Endometrial microvascular endothelial cells (primary cell): Measurements from ENCODE around the gene IFNL4. TPM values are rescaled to one million over a fixed set of nuclear protein-coding genes. Genes with fewer than 3 reads are reported as not detected.
"Not testable (repeated sequence)": the region's sequence is repeated elsewhere in the genome, so short reads cannot be mapped to it uniquely, and the experiment has no call there.

Source experiments
- in situ Hi-C: cut with HindIII; loops from 2 replicates; pipeline ENCODE4 v1.10.0; 2017; ENCODE audit warnings: low sequenced_read_pairs, low pct_unique_long_range_greater_than_20kb; ENCODE audit errors: inconsistent ontology term
- total RNA-seq: library from RNA; depleted of rRNA; stranded (reverse); fragments of >200 nt; gene quantifications from one replicate; pipeline ENCODE4 v1.2.3, GENCODE V29; 2015; ENCODE audit errors: inconsistent ontology term

IFNL4 gene
- total RNA-seq, 1 donor from 2014 or later, result not detected

GRCh38 chr19:39236527-39236926, 12.1 kb downstream of the IFNL4 start:
- in situ Hi-C loops, result no loop called here

GRCh38 chr19:39232708-39233107, 15.9 kb downstream of the IFNL4 start:
- in situ Hi-C loops, result no loop called here

- in situ Hi-C loops, result no loop called here
These were observed 18.4 kb downstream of the IFNL4 start for GRCh38 chr19:39230096-39230764.

- in situ Hi-C loops, result no loop called here
These were observed 23.7 kb downstream of the IFNL4 start for GRCh38 chr19:39224910-39225309.

- in situ Hi-C loops, result no loop called here
These were observed 24.9 kb downstream of the IFNL4 start for GRCh38 chr19:39223703-39224279.

- in situ Hi-C loops, result not testable (repeated sequence)
These were observed 29.5 kb downstream of the IFNL4 start for GRCh38 chr19:39219108-39219507.

GRCh38 chr19:39218230-39219007, 30.2 kb downstream of the IFNL4 start:
- in situ Hi-C loops, result no loop called here

GRCh38 chr19:39217094-39217493, 31.6 kb downstream of the IFNL4 start:
- in situ Hi-C loops, result no loop called here

- in situ Hi-C loops, result not testable (repeated sequence)
These were observed 33.3 kb downstream of the IFNL4 start for GRCh38 chr19:39215323-39215722.

GRCh38 chr19:39212375-39212742, 36.3 kb downstream of the IFNL4 start:
- in situ Hi-C loops, result no loop called here

- in situ Hi-C loops, result no loop called here
These were observed 36.8 kb downstream of the IFNL4 start for GRCh38 chr19:39211731-39212374.

GRCh38 chr19:39209196-39209595, 39.5 kb downstream of the IFNL4 start:
- in situ Hi-C loops, result no loop called here

GRCh38 chr19:39208175-39208795, 40.4 kb downstream of the IFNL4 start:
- in situ Hi-C loops, result no loop called here

- in situ Hi-C loops, result no loop called here
These were observed 41.3 kb downstream of the IFNL4 start for GRCh38 chr19:39207293-39207836.

- in situ Hi-C loops, result no loop called here
These were observed 42.5 kb downstream of the IFNL4 start for GRCh38 chr19:39206122-39206521.

- in situ Hi-C loops, result no loop called here
These were observed 43.2 kb downstream of the IFNL4 start for GRCh38 chr19:39205449-39205764.

- in situ Hi-C loops, result no loop called here
These were observed 45.0 kb downstream of the IFNL4 start, which contains the start of gene SYCN for GRCh38 chr19:39203372-39204341. Gene SYCN (minus strand): TSS chr19:39204263. CDS start chr19:39204254, 9 bp downstream.

- in situ Hi-C loops, result no loop called here
These were observed 45.7 kb downstream of the IFNL4 start for GRCh38 chr19:39202998-39203355.
